C4-2B (cell line): Measurements from ENCODE around the gene USP17L26.
"Not testable (repeated sequence)": the region's sequence is repeated elsewhere in the genome, so short reads cannot be mapped to it uniquely, and the experiment has no call there.

Experiments
- CTCF ChIP-seq: fragments of 450-650 bp; conservative IDR thresholded peaks from 2 replicates; pipeline ENCODE4 v1.5.1; 2017; ENCODE audit warnings: mild to moderate bottlenecking
- ZFX ChIP-seq: fragments of 450-650 bp; IDR thresholded peaks from 2 replicates; pipeline ENCODE4 v1.6.1; 2017

GRCh38 chr4:9381012-9381534 lies 46.6 kb downstream of the USP17L26 start:
- TF ChIP-seq CTCF = peak; percentile 72
- TF ChIP-seq ZFX = not testable (repeated sequence)
